HCT116 (cell line): ENCODE measurements around the gene SNORC.

Experiments used
- ATF3 ChIP-seq: IDR thresholded peaks from 2 replicates; pipeline ENCODE4 v1.6.1; 2012
- CTCF ChIP-seq, 3 experiments: fragments of 200-600 bp in 1 of 3; sonication (generic) in 1 of 3; IDR thresholded peaks in 2 of 3; conservative IDR thresholded peaks in 1 of 3; 2 replicates each; pipeline ENCODE4 v1.5.1; 2012 to 2017; ENCODE audit warnings: low read depth in 2 of 3, low read length in 2 of 3, antibody characterized with exemption in 1 of 3, borderline replicate concordance in 1 of 3, control low read depth in 1 of 3, mild to moderate bottlenecking in 1 of 3, mixed read lengths in 1 of 3, mixed run types in 1 of 3, moderate library complexity in 1 of 3; ENCODE audit not compliant: insufficient read depth in 1 of 3
- EZH2 ChIP-seq: fragments of 200-600 bp; sonication (generic); IDR thresholded peaks from 2 replicates; pipeline ENCODE4 v1.6.1; 2017; ENCODE audit warnings: antibody characterized with exemption, mixed run types
- FOSL1 ChIP-seq: IDR thresholded peaks from 2 replicates; pipeline ENCODE4 v1.6.1; 2012; ENCODE audit warnings: low read depth
- MAX ChIP-seq: IDR thresholded peaks from 2 replicates; pipeline ENCODE4 v1.6.1; 2012
- POLR2A ChIP-seq: IDR thresholded peaks from 2 replicates; pipeline ENCODE4 v1.7.0; 2011; ENCODE audit warnings: borderline replicate concordance; ENCODE audit not compliant: insufficient read depth, insufficient read length; ENCODE audit errors: extremely low read depth
- POLR2AphosphoS5 ChIP-seq: IDR thresholded peaks from 2 replicates; pipeline ENCODE4 v1.6.1; 2011; ENCODE audit warnings: mild to moderate bottlenecking, low read depth, low read length, moderate library complexity
- REST ChIP-seq: IDR thresholded peaks from 2 replicates; pipeline ENCODE4 v1.6.1; 2012; ENCODE audit warnings: low read depth
- SP1 ChIP-seq: IDR thresholded peaks from 2 replicates; pipeline ENCODE4 v1.6.1; 2012; ENCODE audit warnings: low read depth
- YY1 ChIP-seq: IDR thresholded peaks from 2 replicates; pipeline ENCODE4 v1.6.1; 2011; ENCODE audit warnings: low read length, low read depth, moderate library complexity, mild to moderate bottlenecking; ENCODE audit not compliant: insufficient replicate concordance; ENCODE audit errors: extremely low read depth

GRCh38 chr2:232850039-232850438 is 20.0 kb upstream of the SNORC start:
- TF ChIP-seq SP1: no peak
- TF ChIP-seq CTCF (IDR thresholded peaks at IDR 0.05 in 2 of 3, conservative IDR thresholded peaks at IDR 0.05 in 1 of 3; ENCODE audit: borderline replicate concordance in 1 of 3, insufficient read depth in 1 of 3, low read depth in 2 of 3, low read length in 2 of 3): no peak
- TF ChIP-seq POLR2A: no peak
- no peak for TF ChIP-seq ATF3
- no peak for TF ChIP-seq REST
- TF ChIP-seq EZH2: no peak
- no peak for TF ChIP-seq YY1
- TF ChIP-seq MAX: no peak
- TF ChIP-seq POLR2AphosphoS5: no peak
- TF ChIP-seq FOSL1: no peak
